Tibial artery (tissue), 4 donors: ENCODE measurements around the gene NRROS.
"Not testable (repeated sequence)": the region's sequence is repeated elsewhere in the genome, so short reads cannot be mapped to it uniquely, and the experiment has no call there.

ENCODE experiments used
- DNase-seq, 2 donors: peaks; one replicate each; pipeline ENCODE4 v3.0.0-alpha.2; 2019
- H3K27ac ChIP-seq, 2 donors: fragments of 200-600 bp; sonication (generic) in 1 of 2; 1 replicate in 1 of 2; 2 replicates in 1 of 2; pipeline ENCODE4 v1.5.1; 2018 to 2019; ENCODE audit warnings: mild to moderate bottlenecking in 1 of 2
- H3K27me3 ChIP-seq, 2 donors: fragments of 200-600 bp; sonication (generic) in 1 of 2; one replicate each; pipeline versions ENCODE4 v1.5.1 to v1.6.0; 2016 to 2019
- H3K36me3 ChIP-seq, 3 donors: fragments of 200-600 bp; sonication (generic) in 2 of 3; one replicate each; pipeline ENCODE4 v1.5.1; 2016 to 2019; ENCODE audit warnings: mild to moderate bottlenecking in 2 of 3
- H3K4me1 ChIP-seq, 4 donors: fragments of 200-600 bp; sonication (generic) in 2 of 4; 1 replicate in 3 of 4; 2 replicates in 1 of 4; pipeline ENCODE4 v1.5.1; 2016 to 2019
- H3K4me3 ChIP-seq, 2 donors: fragments of 200-600 bp; sonication (generic) in 1 of 2; 1 replicate in 1 of 2; 2 replicates in 1 of 2; pipeline ENCODE4 v1.5.1; 2018 to 2019; ENCODE audit warnings: mild to moderate bottlenecking in 2 of 2
- H3K9me3 ChIP-seq, 3 donors: fragments of 200-600 bp; sonication (generic) in 1 of 3; one replicate each; pipeline ENCODE4 v1.5.1; 2016 to 2019
- CTCF ChIP-seq, 2 experiments: fragments of 200-600 bp in 1 of 2; fragments of 450-650 bp in 1 of 2; IDR thresholded peaks; one replicate each; pipeline ENCODE4 v1.5.1; 2017 to 2019; ENCODE audit warnings: antibody characterized with exemption in 2 of 2, mild to moderate bottlenecking in 1 of 2, moderate library complexity in 1 of 2
- intact Hi-C: fragments of 100-400 bp; cut with DNase I; formaldehyde crosslinking; loops from one replicate; pipeline ENCODE4 v1.15.0; 2023; ENCODE audit warnings: low total_unique reads

NRROS gene

GRCh38 chr3:196639483-196640296 lies at the start of gene NRROS:
Gene NRROS (plus strand): TSS chr3:196639694. CDS start chr3:196654540, 14,846 bp downstream.
- DNase-seq: peak; percentile 70 to 83
- intact Hi-C loops: no loop called here
- Histone ChIP-seq H3K27ac (peak within 1 kb of the TSS in 1 of 2 donors; percentile 29), H3K9me3 (no peaks in the 10 kb centered on the region), H3K27me3 (peaks cover 0 to 55% of the 10 kb centered on the region in 2 donors), H3K4me3 (peak within 1 kb of the TSS; percentile 44 to 58), H3K4me1 (peaks cover 0 to 10% (median 9%) of the 10 kb centered on the region in 4 donors), H3K36me3 (no peaks in the 10 kb centered on the region)
- no peak for TF ChIP-seq CTCF (IDR thresholded peaks at IDR 0.05)

DNA sequence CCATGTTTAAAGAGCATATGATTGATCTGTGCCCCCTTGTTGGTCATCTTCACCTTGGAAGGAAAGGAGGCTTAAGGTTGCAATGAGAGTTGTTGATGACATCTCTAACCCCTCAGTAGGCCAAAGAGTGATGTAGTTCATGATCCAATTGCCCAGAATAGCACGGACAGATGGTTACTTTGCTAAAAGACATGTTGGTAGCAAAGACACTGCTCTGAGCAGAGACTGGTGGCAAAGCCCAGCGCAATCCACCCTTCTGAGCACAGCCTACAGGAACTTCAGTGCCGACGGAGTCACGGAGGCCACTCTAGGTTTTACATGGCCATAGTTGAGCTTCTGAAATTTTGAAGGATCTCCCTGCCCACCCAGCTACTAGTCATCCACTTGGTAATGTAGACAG lies 49.2 kb upstream of the NRROS start:
- Histone ChIP-seq H3K4me3 (no peak overlapping the region), H3K9me3 (no peaks in the 10 kb centered on the region), H3K27me3 (peaks cover 0 to 4% of the 10 kb centered on the region in 2 donors), H3K27ac (no peak overlapping the region), H3K36me3 (peaks cover 0 to 18% (median 0%) of the 10 kb centered on the region in 3 donors), H3K4me1 (no peaks in the 10 kb centered on the region)
- no peak for TF ChIP-seq CTCF (IDR thresholded peaks at IDR 0.05)
- intact Hi-C loops: no loop called here
- no peak for DNase-seq

GRCh38 chr3:196596355-196596754 lies 43.1 kb upstream of the NRROS start:
- H3K27ac ChIP-seq: no peak overlapping the region
- DNase-seq: no peak

DNA sequence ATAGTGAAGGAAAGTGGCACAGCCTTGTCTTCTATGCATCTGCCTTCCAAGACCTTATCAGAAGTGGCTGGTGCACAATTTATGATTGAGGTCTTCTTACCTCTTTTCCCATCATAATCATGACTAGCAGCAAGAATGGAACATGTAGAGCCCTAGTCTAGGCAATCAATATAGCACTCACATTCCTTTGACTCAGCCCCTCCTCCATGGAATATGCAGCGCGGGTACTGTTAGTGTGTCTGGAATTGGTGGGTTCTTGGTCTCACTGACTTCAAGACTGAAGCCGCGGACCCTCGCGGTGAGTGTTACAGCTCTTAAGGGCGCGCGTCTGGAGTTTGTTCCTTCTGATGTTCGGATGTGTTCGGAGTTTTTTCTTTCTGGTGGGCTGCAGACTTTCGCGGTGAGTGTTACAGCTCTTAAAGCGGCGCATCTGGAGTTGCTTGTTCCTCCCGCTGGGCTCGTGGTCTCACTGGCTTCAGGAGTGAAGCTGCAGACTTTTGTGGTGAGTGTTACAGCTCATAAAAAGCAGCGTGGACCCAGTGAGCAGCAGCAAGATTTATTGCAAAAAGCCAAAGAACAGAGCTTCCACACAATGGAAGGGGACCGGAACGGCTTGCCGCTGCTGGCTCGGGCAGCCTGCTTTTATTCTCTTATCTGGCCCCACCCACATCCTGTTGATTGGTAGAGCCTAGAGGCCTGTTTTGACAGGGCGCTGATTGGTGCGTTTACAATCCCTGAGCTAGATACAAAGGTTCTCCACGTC lies 41.3 kb upstream of the NRROS start:
- H3K27ac ChIP-seq, H3K4me1 ChIP-seq, H3K4me3 ChIP-seq, intact Hi-C loops, DNase-seq, H3K9me3 ChIP-seq, H3K36me3 ChIP-seq: not testable (repeated sequence)
- H3K27me3 ChIP-seq: peaks cover 0 to 15% of the 10 kb centered on the region in 2 donors

More at GRCh38 chr3:196596355-196596754, 43.1 kb upstream of the NRROS start:
- H3K9me3 ChIP-seq: no peaks in the 10 kb centered on the region
- H3K36me3 ChIP-seq: no peaks in the 10 kb centered on the region
- intact Hi-C loops: no loop called here
- no peak for TF ChIP-seq CTCF (IDR thresholded peaks at IDR 0.05)
- H3K4me1 ChIP-seq: no peaks in the 10 kb centered on the region
- H3K27me3 ChIP-seq: peaks cover 0 to 16% of the 10 kb centered on the region in 2 donors
- no peak overlapping the region for H3K4me3 ChIP-seq

DNA sequence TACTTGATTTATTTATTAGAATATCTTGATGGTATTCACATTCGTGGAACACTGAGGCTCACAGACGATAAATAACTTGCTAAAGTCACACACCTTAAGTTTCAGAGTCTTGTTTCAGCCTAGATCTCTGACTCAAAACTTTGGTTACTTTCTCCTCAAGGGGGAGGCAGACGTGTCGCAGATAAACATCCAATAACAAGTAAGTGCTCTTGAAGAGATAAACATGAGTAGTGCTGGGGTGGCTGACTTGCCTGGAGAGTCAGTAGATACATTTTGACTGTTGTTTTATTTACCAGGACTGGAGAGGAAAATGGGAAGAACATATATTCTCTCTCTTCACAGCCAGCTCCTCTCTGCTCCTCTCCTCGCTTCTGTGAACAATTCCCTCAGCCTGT lies 39.8 kb upstream of the NRROS start:
- TF ChIP-seq CTCF (IDR thresholded peaks at IDR 0.05): no peak
- no peaks in the 10 kb centered on the region for H3K36me3 ChIP-seq
- peaks cover 0 to 16% of the 10 kb centered on the region in 2 donors for H3K27me3 ChIP-seq
- no peaks in the 10 kb centered on the region for H3K9me3 ChIP-seq
- no peak overlapping the region for H3K27ac ChIP-seq
- intact Hi-C loops: loop anchor here (5.0 kb wide), 1 partner anchor 83 kb away; no protein-coding TSS in a partner anchor
- DNase-seq: no peak
- no peak overlapping the region for H3K4me3 ChIP-seq
- no peaks in the 10 kb centered on the region for H3K4me1 ChIP-seq

DNA sequence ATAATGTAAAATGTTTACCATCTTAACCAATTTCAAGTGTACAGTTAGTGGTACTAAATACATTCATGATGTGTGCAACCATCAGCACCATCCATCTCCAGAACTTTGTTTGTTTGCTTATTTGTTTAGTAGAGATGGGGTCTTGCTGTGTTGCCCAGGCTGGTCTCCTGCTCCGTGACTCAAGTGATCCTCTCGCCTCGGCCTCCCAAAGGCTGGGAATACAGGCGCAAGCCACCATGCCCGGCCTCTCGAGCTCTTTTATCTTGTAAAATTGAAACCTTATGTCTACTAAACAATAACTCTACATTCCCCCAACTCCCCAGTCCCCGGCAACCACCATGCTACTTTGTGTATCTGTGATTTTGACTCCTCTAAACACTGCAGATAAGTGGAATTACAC lies 39.1 kb upstream of the NRROS start:
- Histone ChIP-seq H3K9me3 (no peaks in the 10 kb centered on the region), H3K4me1 (no peaks in the 10 kb centered on the region), H3K36me3 (no peaks in the 10 kb centered on the region), H3K27me3 (peaks cover 0 to 16% of the 10 kb centered on the region in 2 donors), H3K27ac (no peak overlapping the region), H3K4me3 (no peak overlapping the region)
- intact Hi-C loops: loop anchor here (5.0 kb wide), 1 partner anchor 82 kb away; no protein-coding TSS in a partner anchor
- no peak for DNase-seq
- no peak for TF ChIP-seq CTCF (IDR thresholded peaks at IDR 0.05)
